MM.1S (cell line): ENCODE measurements around the gene ETNK2.

Source experiments
- DNase-seq: peaks from one replicate; pipeline ENCODE4 v3.0.0-alpha.2; 2015
- H2AFZ ChIP-seq: fragments of 300-600 bp; sonication (generic); 2 replicates; pipeline ENCODE4 v1.6.0; 2016; ENCODE audit warnings: antibody characterized with exemption, low read length
- H3F3A ChIP-seq: fragments of 300-600 bp; sonication (generic); 2 replicates; pipeline ENCODE4 v1.6.1; 2016; ENCODE audit warnings: mild to moderate bottlenecking, antibody characterized with exemption, low read length, moderate library complexity, mixed read lengths; ENCODE audit not compliant: insufficient read depth
- H3K27ac ChIP-seq: fragments of 300-600 bp; sonication (generic); 2 replicates; pipeline ENCODE4 v1.5.1; 2016; ENCODE audit warnings: mild to moderate bottlenecking, low read length
- H3K27me3 ChIP-seq: fragments of 300-600 bp; sonication (generic); replicated peaks from 2 replicates; pipeline ENCODE4 v1.6.0; 2016; ENCODE audit warnings: low read length; ENCODE audit not compliant: insufficient read depth
- H3K36me3 ChIP-seq: fragments of 300-600 bp; sonication (generic); replicated peaks from 2 replicates; pipeline ENCODE4 v1.6.1; 2016; ENCODE audit warnings: mild to moderate bottlenecking, low read length, mixed read lengths; ENCODE audit not compliant: insufficient read depth
- H3K4me1 ChIP-seq: fragments of 300-600 bp; sonication (generic); 2 replicates; pipeline ENCODE4 v1.6.1; 2016; ENCODE audit warnings: low read length, mixed read lengths
- H3K4me2 ChIP-seq: fragments of 300-600 bp; sonication (generic); 2 replicates; pipeline ENCODE4 v1.6.0; 2016; ENCODE audit warnings: low read depth, low read length
- H3K4me3 ChIP-seq: fragments of 300-600 bp; sonication (generic); 2 replicates; pipeline ENCODE4 v1.5.1; 2016; ENCODE audit warnings: low read length, mixed read lengths
- H3K79me2 ChIP-seq: fragments of 300-600 bp; sonication (generic); 2 replicates; pipeline ENCODE4 v1.6.1; 2016; ENCODE audit warnings: mixed run types, low read length, mixed read lengths
- H3K9ac ChIP-seq: fragments of 300-600 bp; sonication (generic); 2 replicates; pipeline ENCODE4 v1.6.1; 2016; ENCODE audit warnings: low read length, mixed read lengths
- H3K9me2 ChIP-seq: fragments of 300-600 bp; sonication (generic); replicated peaks from 2 replicates; pipeline ENCODE4 v1.6.1; 2016; ENCODE audit warnings: mild to moderate bottlenecking, low read length, mixed read lengths; ENCODE audit not compliant: insufficient read depth
- H3K9me3 ChIP-seq: fragments of 300-600 bp; sonication (generic); replicated peaks from 2 replicates; pipeline ENCODE4 v1.6.1; 2016; ENCODE audit warnings: mild to moderate bottlenecking, low read length, mixed read lengths; ENCODE audit not compliant: insufficient read depth
- H4K20me1 ChIP-seq: fragments of 300-600 bp; sonication (generic); 2 replicates; pipeline ENCODE4 v1.6.1; 2016; ENCODE audit warnings: mild to moderate bottlenecking, low read length, moderate library complexity, mixed read lengths; ENCODE audit not compliant: insufficient read depth
- EZH2 ChIP-seq: fragments of 300-600 bp; sonication (generic); optimal IDR thresholded peaks from 2 replicates; pipeline ENCODE3; 2017; ENCODE audit warnings: low read depth, mild to moderate bottlenecking, antibody characterized with exemption, low read length, mixed read lengths
- EZH2phosphoT487 ChIP-seq: fragments of 300-600 bp; sonication (generic); IDR thresholded peaks from 2 replicates; pipeline ENCODE4 v1.6.1; 2018; ENCODE audit warnings: antibody characterized with exemption, low read length
- TF ChIP-seq, protein P1 (sequence below): fragments of 300-600 bp; sonication (generic); IDR thresholded peaks from 2 replicates; pipeline ENCODE4 v1.5.1; 2016; ENCODE audit warnings: antibody characterized with exemption, low read length, mixed read lengths

Gene ETNK2

GRCh38 chr1:204106825-204107224 is 45.0 kb downstream of the ETNK2 start:
- H2AFZ ChIP-seq, result no peak overlapping the region
- no peaks in the 10 kb centered on the region for H3K36me3 ChIP-seq
- no peaks in the 10 kb centered on the region for H3K9me3 ChIP-seq
- H3K9me2 ChIP-seq, result no peaks in the 10 kb centered on the region
- H3K9ac ChIP-seq, result no peak overlapping the region
- no peaks in the 10 kb centered on the region for H3K79me2 ChIP-seq
- no peaks in the 10 kb centered on the region for H4K20me1 ChIP-seq
- TF ChIP-seq EZH2 (no peak), EZH2phosphoT487 (no peak)
- TF ChIP-seq, protein P1, sequence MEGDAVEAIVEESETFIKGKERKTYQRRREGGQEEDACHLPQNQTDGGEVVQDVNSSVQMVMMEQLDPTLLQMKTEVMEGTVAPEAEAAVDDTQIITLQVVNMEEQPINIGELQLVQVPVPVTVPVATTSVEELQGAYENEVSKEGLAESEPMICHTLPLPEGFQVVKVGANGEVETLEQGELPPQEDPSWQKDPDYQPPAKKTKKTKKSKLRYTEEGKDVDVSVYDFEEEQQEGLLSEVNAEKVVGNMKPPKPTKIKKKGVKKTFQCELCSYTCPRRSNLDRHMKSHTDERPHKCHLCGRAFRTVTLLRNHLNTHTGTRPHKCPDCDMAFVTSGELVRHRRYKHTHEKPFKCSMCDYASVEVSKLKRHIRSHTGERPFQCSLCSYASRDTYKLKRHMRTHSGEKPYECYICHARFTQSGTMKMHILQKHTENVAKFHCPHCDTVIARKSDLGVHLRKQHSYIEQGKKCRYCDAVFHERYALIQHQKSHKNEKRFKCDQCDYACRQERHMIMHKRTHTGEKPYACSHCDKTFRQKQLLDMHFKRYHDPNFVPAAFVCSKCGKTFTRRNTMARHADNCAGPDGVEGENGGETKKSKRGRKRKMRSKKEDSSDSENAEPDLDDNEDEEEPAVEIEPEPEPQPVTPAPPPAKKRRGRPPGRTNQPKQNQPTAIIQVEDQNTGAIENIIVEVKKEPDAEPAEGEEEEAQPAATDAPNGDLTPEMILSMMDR, result no peak
- H3K4me3 ChIP-seq, result no peak overlapping the region
- no peak for DNase-seq
- no peaks in the 10 kb centered on the region for H3F3A ChIP-seq
- no peaks in the 10 kb centered on the region for H3K27me3 ChIP-seq
- H3K27ac ChIP-seq, result no peak overlapping the region
- H3K4me2 ChIP-seq, result no peak overlapping the region
- H3K4me1 ChIP-seq, result peaks cover 9% of the 10 kb centered on the region; the same call in 1 of the 2 replicates

DNA sequence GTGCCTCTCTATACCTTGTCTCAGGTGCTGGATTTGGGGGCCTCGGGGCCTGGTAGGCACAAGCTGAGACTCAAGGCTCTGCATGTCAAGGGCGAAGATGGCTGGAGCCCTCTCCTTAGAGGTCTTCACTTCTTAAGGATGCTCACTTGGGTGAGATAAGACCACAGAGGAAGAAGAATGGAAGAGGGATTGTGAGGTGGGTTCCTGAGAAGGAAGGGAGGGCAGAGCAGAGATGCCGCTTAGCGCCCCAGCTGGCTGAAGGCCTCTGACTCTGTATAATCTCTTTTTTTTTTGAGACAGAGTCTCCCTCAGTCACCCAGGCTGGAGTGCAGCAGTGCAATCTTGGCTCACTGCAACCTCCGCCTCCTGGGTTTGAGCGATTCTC is 46.7 kb downstream of the ETNK2 start:
- H4K20me1 ChIP-seq, result no peaks in the 10 kb centered on the region
- no peak overlapping the region for H3K9ac ChIP-seq
- H3K27me3 ChIP-seq, result no peaks in the 10 kb centered on the region
- no peaks in the 10 kb centered on the region for H3F3A ChIP-seq
- DNase-seq, result no peak
- no peak overlapping the region for H2AFZ ChIP-seq
- H3K4me1 ChIP-seq, result peaks cover 9% of the 10 kb centered on the region; the same call in 1 of the 2 replicates
- no peaks in the 10 kb centered on the region for H3K36me3 ChIP-seq
- H3K4me2 ChIP-seq, result no peak overlapping the region
- no peaks in the 10 kb centered on the region for H3K9me3 ChIP-seq
- no peaks in the 10 kb centered on the region for H3K9me2 ChIP-seq
- H3K27ac ChIP-seq, result no peak overlapping the region
- no peak overlapping the region for H3K4me3 ChIP-seq
- no peaks in the 10 kb centered on the region for H3K79me2 ChIP-seq
- TF ChIP-seq, protein P1, result no peak
- no peak for TF ChIP-seq EZH2phosphoT487
- TF ChIP-seq EZH2, result no peak

DNA sequence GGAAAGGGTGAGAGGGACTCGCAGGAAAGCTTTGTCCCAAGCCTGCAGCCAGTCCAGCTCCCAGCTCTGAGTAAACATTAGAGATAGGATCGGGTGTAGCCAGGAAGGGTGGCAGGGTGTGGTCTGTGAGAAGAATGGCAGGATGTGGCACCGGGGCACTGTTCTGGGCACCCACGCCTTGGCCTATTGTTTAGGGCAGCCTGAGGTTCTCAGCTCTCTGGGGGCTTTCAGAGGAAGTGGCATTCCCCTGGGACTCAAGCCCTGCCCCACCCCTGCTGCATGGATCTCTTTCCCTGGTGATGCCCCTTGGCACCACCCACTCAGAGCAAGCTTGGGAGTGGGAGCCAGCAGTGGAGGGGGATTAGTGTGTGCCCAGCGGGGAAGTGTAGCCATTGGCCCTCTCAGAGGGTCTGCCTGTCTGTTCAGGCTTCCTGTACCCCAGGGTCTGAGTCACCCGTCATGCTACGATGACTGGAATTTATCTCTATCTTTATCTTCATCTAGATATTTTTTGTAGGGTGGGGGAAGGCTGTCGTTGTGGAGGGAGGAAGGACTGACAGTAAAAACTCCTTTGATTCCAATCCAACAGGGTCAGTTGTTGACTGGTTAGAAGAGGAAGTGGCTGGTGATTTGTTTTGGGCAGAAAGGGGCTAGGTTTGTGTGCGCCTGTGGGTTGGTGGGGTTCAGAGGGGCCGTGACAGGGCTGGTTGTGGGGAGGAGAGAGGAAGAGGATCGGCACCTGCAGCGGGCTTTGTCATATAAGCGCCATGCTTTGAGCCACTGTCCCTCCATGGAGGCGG is 47.3 kb downstream of the ETNK2 start:
- no peak for DNase-seq
- Histone ChIP-seq H3K27me3 (no peaks in the 10 kb centered on the region), H3K79me2 (no peaks in the 10 kb centered on the region), H3K4me2 (no peak overlapping the region), H3K9me3 (no peaks in the 10 kb centered on the region), H3K4me3 (no peak overlapping the region), H3F3A (no peaks in the 10 kb centered on the region), H3K9ac (no peak overlapping the region), H3K9me2 (no peaks in the 10 kb centered on the region), H3K4me1 (peaks cover 9% of the 10 kb centered on the region; the same call in 1 of the 2 replicates), H3K27ac (no peak overlapping the region), H3K36me3 (no peaks in the 10 kb centered on the region), H2AFZ (no peak overlapping the region), H4K20me1 (no peaks in the 10 kb centered on the region)
- TF ChIP-seq EZH2phosphoT487 (no peak), EZH2 (no peak)
- TF ChIP-seq, protein P1, result no peak
